ENCODE results near the gene LTB. TPM values are rescaled to one million over a fixed set of nuclear protein-coding genes. Genes with fewer than 3 reads are reported as not detected.

Gene LTB
- total and polyA plus RNA-seq, 4 donors, result 0.67 to 5.3 (median 1.5) TPM

DNA sequence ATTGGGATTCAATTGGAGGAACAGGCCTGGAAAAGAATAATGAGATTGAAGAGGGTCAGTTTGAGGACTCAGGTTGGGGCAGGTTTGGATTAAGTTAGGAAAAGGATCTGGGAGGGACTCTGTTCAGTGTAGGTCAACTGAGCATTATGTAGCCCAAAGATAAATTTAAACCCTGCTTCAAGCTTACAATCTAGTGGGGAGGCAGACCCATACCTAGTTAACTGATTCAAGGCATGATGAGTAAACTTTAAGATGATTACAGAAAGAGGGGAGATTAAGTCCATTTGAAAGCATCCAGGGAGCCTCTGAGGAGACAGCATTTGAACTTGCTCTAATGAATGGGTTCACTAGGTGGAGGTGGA, 21.5 kb downstream of the LTB start:
- Histone ChIP-seq H3K27me3 (ENCODE audit: control insufficient read depth in 4 of 4, insufficient read depth in 4 of 4, low read length in 3 of 4) (no peaks in the 10 kb centered on the region), H3K27ac (ENCODE audit: low read depth in 1 of 2, low read length in 2 of 2) (peak overlapping the region; percentile 2 to 84), H3K4me3 (ENCODE audit: low read depth in 1 of 3, low read length in 3 of 3) (no peak overlapping the region), H3K9me3 (ENCODE audit: control insufficient read depth in 4 of 4, low read length in 3 of 4) (no peaks in the 10 kb centered on the region), H3K36me3 (ENCODE audit: control insufficient read depth in 4 of 4, insufficient read depth in 3 of 4, low read depth in 1 of 4, low read length in 3 of 4) (peaks cover 6 to 14% (median 6%) of the 10 kb centered on the region in 4 donors), H3K9ac (ENCODE audit: low read depth in 1 of 2, low read length in 2 of 2) (no peak overlapping the region), H3K4me1 (ENCODE audit: control insufficient read depth in 4 of 4, insufficient read depth in 4 of 4, low read length in 3 of 4) (peaks cover 0 to 22% (median 7%) of the 10 kb centered on the region in 4 donors)
- TF ChIP-seq, protein P1, sequence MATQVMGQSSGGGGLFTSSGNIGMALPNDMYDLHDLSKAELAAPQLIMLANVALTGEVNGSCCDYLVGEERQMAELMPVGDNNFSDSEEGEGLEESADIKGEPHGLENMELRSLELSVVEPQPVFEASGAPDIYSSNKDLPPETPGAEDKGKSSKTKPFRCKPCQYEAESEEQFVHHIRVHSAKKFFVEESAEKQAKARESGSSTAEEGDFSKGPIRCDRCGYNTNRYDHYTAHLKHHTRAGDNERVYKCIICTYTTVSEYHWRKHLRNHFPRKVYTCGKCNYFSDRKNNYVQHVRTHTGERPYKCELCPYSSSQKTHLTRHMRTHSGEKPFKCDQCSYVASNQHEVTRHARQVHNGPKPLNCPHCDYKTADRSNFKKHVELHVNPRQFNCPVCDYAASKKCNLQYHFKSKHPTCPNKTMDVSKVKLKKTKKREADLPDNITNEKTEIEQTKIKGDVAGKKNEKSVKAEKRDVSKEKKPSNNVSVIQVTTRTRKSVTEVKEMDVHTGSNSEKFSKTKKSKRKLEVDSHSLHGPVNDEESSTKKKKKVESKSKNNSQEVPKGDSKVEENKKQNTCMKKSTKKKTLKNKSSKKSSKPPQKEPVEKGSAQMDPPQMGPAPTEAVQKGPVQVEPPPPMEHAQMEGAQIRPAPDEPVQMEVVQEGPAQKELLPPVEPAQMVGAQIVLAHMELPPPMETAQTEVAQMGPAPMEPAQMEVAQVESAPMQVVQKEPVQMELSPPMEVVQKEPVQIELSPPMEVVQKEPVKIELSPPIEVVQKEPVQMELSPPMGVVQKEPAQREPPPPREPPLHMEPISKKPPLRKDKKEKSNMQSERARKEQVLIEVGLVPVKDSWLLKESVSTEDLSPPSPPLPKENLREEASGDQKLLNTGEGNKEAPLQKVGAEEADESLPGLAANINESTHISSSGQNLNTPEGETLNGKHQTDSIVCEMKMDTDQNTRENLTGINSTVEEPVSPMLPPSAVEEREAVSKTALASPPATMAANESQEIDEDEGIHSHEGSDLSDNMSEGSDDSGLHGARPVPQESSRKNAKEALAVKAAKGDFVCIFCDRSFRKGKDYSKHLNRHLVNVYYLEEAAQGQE (IDR thresholded peaks at IDR 0.05), result peak; percentile 2
- no peak for TF ChIP-seq FOXA1 (IDR thresholded peaks at IDR 0.05)
- no peak for DNase-seq (ENCODE audit: low spot score)

DNA sequence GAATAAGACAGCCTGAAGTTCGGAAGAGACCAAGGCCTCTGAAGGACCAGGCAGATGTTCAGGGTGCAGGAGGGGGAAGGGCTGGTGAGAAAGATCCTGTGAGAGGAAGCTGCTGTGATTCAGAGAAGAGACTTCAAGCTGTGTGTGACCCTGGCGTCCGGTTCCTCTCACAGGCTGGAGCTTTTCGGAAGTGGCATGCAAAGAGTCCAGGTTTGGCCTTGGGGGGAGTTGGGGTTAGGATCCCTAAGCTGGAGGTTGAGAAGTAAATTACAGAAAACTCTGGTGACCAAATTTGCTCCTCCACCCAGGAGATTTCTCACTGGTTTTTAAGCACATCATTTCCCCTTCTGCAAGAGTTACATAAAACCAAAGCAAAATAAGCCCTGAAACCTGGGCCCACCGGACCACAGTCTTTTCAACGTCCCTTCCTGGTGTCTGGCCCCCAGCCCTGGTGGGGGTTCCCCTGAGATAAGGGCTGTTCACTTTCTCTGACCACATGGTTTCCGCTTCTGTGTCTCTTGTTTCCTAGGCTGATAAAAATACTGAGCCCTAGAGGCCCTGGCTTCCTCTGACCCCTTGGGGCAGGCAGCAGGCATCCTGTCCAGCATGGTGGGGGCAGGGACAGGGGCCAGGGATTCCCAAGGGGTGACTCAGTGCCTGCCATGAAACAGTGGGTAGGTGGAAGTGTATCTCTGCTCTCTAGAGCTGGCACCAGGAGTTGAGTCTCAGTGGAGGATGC, 22.1 kb downstream of the LTB start:
- H3K27me3 ChIP-seq (ENCODE audit: control insufficient read depth in 4 of 4, insufficient read depth in 4 of 4, low read length in 3 of 4), result no peaks in the 10 kb centered on the region
- no peak overlapping the region for H3K4me3 ChIP-seq (ENCODE audit: low read depth in 1 of 3, low read length in 3 of 3)
- 69% methylated on average over 7 of the region's 7 CpGs for WGBS
- peaks cover 0 to 22% (median 7%) of the 10 kb centered on the region in 4 donors for H3K4me1 ChIP-seq (ENCODE audit: control insufficient read depth in 4 of 4, insufficient read depth in 4 of 4, low read length in 3 of 4)
- H3K9ac ChIP-seq (ENCODE audit: low read depth in 1 of 2, low read length in 2 of 2), result no peak overlapping the region
- TF ChIP-seq TAF1 (conservative IDR thresholded peaks at IDR 0.05) (no peak), FOXA2 (IDR thresholded peaks at IDR 0.05) (no peak), NR2F2 (IDR thresholded peaks at IDR 0.05) (peak; percentile 99), HNF4A (conservative IDR thresholded peaks at IDR 0.05) (no peak), JUND (IDR thresholded peaks at IDR 0.05) (peak in 1 of 2 donors; percentile 71), RAD21 (IDR thresholded peaks at IDR 0.05) (no peak), GABPA (IDR thresholded peaks at IDR 0.05 in 1 of 2, conservative IDR thresholded peaks at IDR 0.05 in 1 of 2) (no peak), RXRA (IDR thresholded peaks at IDR 0.05) (peak in 1 of 2 donors; percentile 33), YY1 (IDR thresholded peaks at IDR 0.05) (no peak)
- TF ChIP-seq, protein P2, sequence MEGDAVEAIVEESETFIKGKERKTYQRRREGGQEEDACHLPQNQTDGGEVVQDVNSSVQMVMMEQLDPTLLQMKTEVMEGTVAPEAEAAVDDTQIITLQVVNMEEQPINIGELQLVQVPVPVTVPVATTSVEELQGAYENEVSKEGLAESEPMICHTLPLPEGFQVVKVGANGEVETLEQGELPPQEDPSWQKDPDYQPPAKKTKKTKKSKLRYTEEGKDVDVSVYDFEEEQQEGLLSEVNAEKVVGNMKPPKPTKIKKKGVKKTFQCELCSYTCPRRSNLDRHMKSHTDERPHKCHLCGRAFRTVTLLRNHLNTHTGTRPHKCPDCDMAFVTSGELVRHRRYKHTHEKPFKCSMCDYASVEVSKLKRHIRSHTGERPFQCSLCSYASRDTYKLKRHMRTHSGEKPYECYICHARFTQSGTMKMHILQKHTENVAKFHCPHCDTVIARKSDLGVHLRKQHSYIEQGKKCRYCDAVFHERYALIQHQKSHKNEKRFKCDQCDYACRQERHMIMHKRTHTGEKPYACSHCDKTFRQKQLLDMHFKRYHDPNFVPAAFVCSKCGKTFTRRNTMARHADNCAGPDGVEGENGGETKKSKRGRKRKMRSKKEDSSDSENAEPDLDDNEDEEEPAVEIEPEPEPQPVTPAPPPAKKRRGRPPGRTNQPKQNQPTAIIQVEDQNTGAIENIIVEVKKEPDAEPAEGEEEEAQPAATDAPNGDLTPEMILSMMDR (IDR thresholded peaks at IDR 0.05; ENCODE audit: low read depth, low read length, missing input control), result no peak
- TF ChIP-seq, protein P3, sequence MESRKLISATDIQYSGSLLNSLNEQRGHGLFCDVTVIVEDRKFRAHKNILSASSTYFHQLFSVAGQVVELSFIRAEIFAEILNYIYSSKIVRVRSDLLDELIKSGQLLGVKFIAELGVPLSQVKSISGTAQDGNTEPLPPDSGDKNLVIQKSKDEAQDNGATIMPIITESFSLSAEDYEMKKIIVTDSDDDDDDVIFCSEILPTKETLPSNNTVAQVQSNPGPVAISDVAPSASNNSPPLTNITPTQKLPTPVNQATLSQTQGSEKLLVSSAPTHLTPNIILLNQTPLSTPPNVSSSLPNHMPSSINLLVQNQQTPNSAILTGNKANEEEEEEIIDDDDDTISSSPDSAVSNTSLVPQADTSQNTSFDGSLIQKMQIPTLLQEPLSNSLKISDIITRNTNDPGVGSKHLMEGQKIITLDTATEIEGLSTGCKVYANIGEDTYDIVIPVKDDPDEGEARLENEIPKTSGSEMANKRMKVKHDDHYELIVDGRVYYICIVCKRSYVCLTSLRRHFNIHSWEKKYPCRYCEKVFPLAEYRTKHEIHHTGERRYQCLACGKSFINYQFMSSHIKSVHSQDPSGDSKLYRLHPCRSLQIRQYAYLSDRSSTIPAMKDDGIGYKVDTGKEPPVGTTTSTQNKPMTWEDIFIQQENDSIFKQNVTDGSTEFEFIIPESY (IDR thresholded peaks at IDR 0.05), result no peak
- TF ChIP-seq, protein P1 (IDR thresholded peaks at IDR 0.05), result peak; percentile 41
- TF ChIP-seq, protein P4, sequence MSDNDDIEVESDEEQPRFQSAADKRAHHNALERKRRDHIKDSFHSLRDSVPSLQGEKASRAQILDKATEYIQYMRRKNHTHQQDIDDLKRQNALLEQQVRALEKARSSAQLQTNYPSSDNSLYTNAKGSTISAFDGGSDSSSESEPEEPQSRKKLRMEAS (IDR thresholded peaks at IDR 0.05), result peak; percentile 44
- TF ChIP-seq, protein P5, sequence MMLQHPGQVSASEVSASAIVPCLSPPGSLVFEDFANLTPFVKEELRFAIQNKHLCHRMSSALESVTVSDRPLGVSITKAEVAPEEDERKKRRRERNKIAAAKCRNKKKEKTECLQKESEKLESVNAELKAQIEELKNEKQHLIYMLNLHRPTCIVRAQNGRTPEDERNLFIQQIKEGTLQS (IDR thresholded peaks at IDR 0.05), result no peak
- peak overlapping the region; percentile 55 to 84 for H3K27ac ChIP-seq (ENCODE audit: low read depth in 1 of 2, low read length in 2 of 2)
- peaks cover 6 to 14% (median 6%) of the 10 kb centered on the region in 4 donors for H3K36me3 ChIP-seq (ENCODE audit: control insufficient read depth in 4 of 4, insufficient read depth in 3 of 4, low read depth in 1 of 4, low read length in 3 of 4)
- H3K9me3 ChIP-seq (ENCODE audit: control insufficient read depth in 4 of 4, low read length in 3 of 4), result no peaks in the 10 kb centered on the region
- no peak for DNase-seq (ENCODE audit: low spot score)

All from liver (tissue), 9 donors.